ENCODE measurements around the gene HNRNPL.
"Not testable (repeated sequence)": the region's sequence is repeated elsewhere in the genome, so short reads cannot be mapped to it uniquely, and the experiment has no call there.

DNA sequence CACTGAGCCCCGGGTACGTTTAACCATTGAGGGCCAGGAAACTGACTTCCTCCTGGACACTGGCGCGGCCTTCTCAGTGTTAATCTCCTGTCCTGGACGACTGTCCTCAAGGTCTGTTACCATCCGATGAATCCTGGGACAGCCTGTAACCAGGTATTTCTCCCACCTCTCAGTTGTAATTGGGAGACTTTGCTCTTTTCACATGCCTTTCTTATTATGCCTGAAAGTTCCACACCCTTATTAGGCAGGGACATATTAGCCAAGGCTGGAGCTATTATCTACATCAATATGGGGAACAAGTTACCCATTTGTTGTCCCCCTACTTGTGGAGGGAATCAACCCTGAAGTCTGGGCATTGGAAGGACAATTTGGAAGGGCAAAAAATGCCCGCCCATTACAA, 23.9 kb downstream of the HNRNPL start:
- TF ChIP-seq, protein P1, sequence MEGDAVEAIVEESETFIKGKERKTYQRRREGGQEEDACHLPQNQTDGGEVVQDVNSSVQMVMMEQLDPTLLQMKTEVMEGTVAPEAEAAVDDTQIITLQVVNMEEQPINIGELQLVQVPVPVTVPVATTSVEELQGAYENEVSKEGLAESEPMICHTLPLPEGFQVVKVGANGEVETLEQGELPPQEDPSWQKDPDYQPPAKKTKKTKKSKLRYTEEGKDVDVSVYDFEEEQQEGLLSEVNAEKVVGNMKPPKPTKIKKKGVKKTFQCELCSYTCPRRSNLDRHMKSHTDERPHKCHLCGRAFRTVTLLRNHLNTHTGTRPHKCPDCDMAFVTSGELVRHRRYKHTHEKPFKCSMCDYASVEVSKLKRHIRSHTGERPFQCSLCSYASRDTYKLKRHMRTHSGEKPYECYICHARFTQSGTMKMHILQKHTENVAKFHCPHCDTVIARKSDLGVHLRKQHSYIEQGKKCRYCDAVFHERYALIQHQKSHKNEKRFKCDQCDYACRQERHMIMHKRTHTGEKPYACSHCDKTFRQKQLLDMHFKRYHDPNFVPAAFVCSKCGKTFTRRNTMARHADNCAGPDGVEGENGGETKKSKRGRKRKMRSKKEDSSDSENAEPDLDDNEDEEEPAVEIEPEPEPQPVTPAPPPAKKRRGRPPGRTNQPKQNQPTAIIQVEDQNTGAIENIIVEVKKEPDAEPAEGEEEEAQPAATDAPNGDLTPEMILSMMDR (conservative IDR thresholded peaks at IDR 0.05) = not testable (repeated sequence)
- TF ChIP-seq EZH2 (IDR thresholded peaks at IDR 0.05; ENCODE audit: low read depth) = not testable (repeated sequence)

All from PC-9 (cell line).